WTC11 (cell line): ENCODE measurements around the gene PXT1. TPM values are rescaled to one million over a fixed set of nuclear protein-coding genes. Genes with fewer than 3 reads are reported as not detected.
A peak's percentile ranks its signal among the peaks of the same experiment; 100 is the strongest.

Source experiments
- AFF4 ChIP-seq: sonication (generic); formaldehyde crosslinking; IDR thresholded peaks from 2 replicates; pipeline ENCODE4 v1.8.1; 2023; ENCODE audit warnings: mild to moderate bottlenecking, missing genetic modification reagents, borderline replicate concordance
- ATF1 ChIP-seq: sonication (generic); formaldehyde crosslinking; IDR thresholded peaks from 2 replicates; pipeline ENCODE4 v1.8.1; 2023; ENCODE audit warnings: mild to moderate bottlenecking, moderate library complexity, missing genetic modification reagents
- ATF2 ChIP-seq: sonication (generic); formaldehyde crosslinking; IDR thresholded peaks from 2 replicates; pipeline ENCODE4 v1.8.1; 2022; ENCODE audit warnings: low read depth, missing genetic modification reagents, borderline replicate concordance
- CTCF ChIP-seq: fragments of 200-600 bp; IDR thresholded peaks from 2 replicates; pipeline ENCODE4 v1.8.0; 2022; ENCODE audit warnings: antibody characterized with exemption
- E2F1 ChIP-seq: sonication (generic); formaldehyde crosslinking; IDR thresholded peaks from 2 replicates; pipeline ENCODE4 v1.8.0; 2022; ENCODE audit warnings: mild to moderate bottlenecking, missing genetic modification reagents
- E2F5 ChIP-seq: sonication (generic); formaldehyde crosslinking; IDR thresholded peaks from 2 replicates; pipeline ENCODE4 v1.8.1; 2022; ENCODE audit warnings: mild to moderate bottlenecking, moderate library complexity, missing genetic modification reagents
- EMX1 ChIP-seq: fragments of 250-450 bp; sonication (Bioruptor Pico); IDR thresholded peaks from 2 replicates; pipeline ENCODE4 v1.8.0; 2021; ENCODE audit warnings: mild to moderate bottlenecking
- FOXP4 ChIP-seq: sonication (generic); formaldehyde crosslinking; IDR thresholded peaks from 2 replicates; pipeline ENCODE4 v1.8.0; 2022; ENCODE audit warnings: mild to moderate bottlenecking, missing genetic modification reagents
- GRHL2 ChIP-seq: fragments of 250-450 bp; sonication (Bioruptor Pico); IDR thresholded peaks from 2 replicates; pipeline ENCODE4 v1.8.0; 2022; ENCODE audit warnings: mild to moderate bottlenecking, moderate library complexity; ENCODE audit not compliant: insufficient replicate concordance, severe bottlenecking
- HMGA2 ChIP-seq: fragments of 250-450 bp; sonication (Bioruptor Pico); IDR thresholded peaks from 2 replicates; pipeline ENCODE4 v1.4.0; 2021; ENCODE audit warnings: mild to moderate bottlenecking, moderate library complexity
- JAZF1 ChIP-seq: fragments of 250-450 bp; sonication (Bioruptor Pico); IDR thresholded peaks from 2 replicates; pipeline ENCODE4 v1.9.0; 2021; ENCODE audit warnings: moderate library complexity, mild to moderate bottlenecking, inconsistent platforms
- NFATC4 ChIP-seq: fragments of 250-450 bp; sonication (Bioruptor Pico); IDR thresholded peaks from 2 replicates; pipeline ENCODE4 v1.9.0; 2021; ENCODE audit warnings: mild to moderate bottlenecking
- NFYB ChIP-seq: sonication (generic); formaldehyde crosslinking; conservative IDR thresholded peaks from 2 replicates; pipeline ENCODE4 v1.8.0; 2022; ENCODE audit warnings: low read depth, missing genetic modification reagents
- NR1H2 ChIP-seq: sonication (generic); formaldehyde crosslinking; IDR thresholded peaks from 2 replicates; pipeline ENCODE4 v1.9.0; 2021; ENCODE audit warnings: mild to moderate bottlenecking, moderate library complexity, missing genetic modification reagents
- NR3C1 ChIP-seq: sonication (generic); formaldehyde crosslinking; conservative IDR thresholded peaks from 2 replicates; pipeline ENCODE4 v1.8.1; 2023; ENCODE audit warnings: low read depth, mild to moderate bottlenecking, missing genetic modification reagents
- OVOL2 ChIP-seq: fragments of 250-450 bp; sonication (Bioruptor Pico); IDR thresholded peaks from 2 replicates; pipeline ENCODE4 v1.9.0; 2021; ENCODE audit warnings: mild to moderate bottlenecking, borderline replicate concordance
- RELA ChIP-seq: sonication (generic); formaldehyde crosslinking; IDR thresholded peaks from 2 replicates; pipeline ENCODE4 v1.8.1; 2022; ENCODE audit warnings: missing genetic modification reagents, mild to moderate bottlenecking, borderline replicate concordance
- TEAD4 ChIP-seq: sonication (generic); formaldehyde crosslinking; IDR thresholded peaks from 2 replicates; pipeline ENCODE4 v1.8.0; 2022; ENCODE audit warnings: mild to moderate bottlenecking, missing genetic modification reagents
- TP53 ChIP-seq: sonication (generic); formaldehyde crosslinking; IDR thresholded peaks from 2 replicates; pipeline ENCODE4 v1.8.1; 2023; ENCODE audit warnings: mild to moderate bottlenecking, missing genetic modification reagents
- USF1 ChIP-seq: sonication (generic); formaldehyde crosslinking; IDR thresholded peaks from 2 replicates; pipeline ENCODE4 v1.8.0; 2022; ENCODE audit warnings: mild to moderate bottlenecking, missing genetic modification reagents
- ZBTB43 ChIP-seq: sonication (generic); formaldehyde crosslinking; IDR thresholded peaks from 2 replicates; pipeline ENCODE4 v1.8.1; 2023; ENCODE audit warnings: mild to moderate bottlenecking, missing genetic modification reagents
- ZNF425 ChIP-seq: fragments of 250-450 bp; sonication (Bioruptor Pico); conservative IDR thresholded peaks from 2 replicates; pipeline ENCODE4 v1.9.0; 2021; ENCODE audit warnings: mild to moderate bottlenecking
- total RNA-seq: library from RNA; stranded (reverse); gene quantifications from 3 replicates; pipeline ENCODE4 v1.2.3, GENCODE V29; 2021

Gene PXT1
- total RNA-seq, 1 experiment from 2014 or later, result 0.15 TPM

- 0 out of 2 replicates have a peak, but pooled peaks have one; percentile 44 for TF ChIP-seq ZBTB43 (CRISPR knock-in tag)
- no peak for TF ChIP-seq TEAD4 (CRISPR knock-in tag)
- no peak; the same call in 1 of the 2 replicates for TF ChIP-seq FOXP4 (CRISPR knock-in tag)
- no peak for TF ChIP-seq HMGA2 (CRISPR knock-in tag)
- TF ChIP-seq GRHL2 (CRISPR knock-in tag), result no peak
- TF ChIP-seq OVOL2 (CRISPR knock-in tag), result no peak
- TF ChIP-seq RELA (CRISPR knock-in tag), result no peak
- TF ChIP-seq JAZF1 (CRISPR knock-in tag), result no peak
- TF ChIP-seq USF1 (CRISPR knock-in tag), result peak; percentile 99
- TF ChIP-seq TP53 (CRISPR knock-in tag), result no peak
- TF ChIP-seq NR1H2 (CRISPR knock-in tag), result no peak
- TF ChIP-seq ZNF425 (CRISPR knock-in tag), result no peak
- no peak for TF ChIP-seq EMX1
- 0 out of 2 replicates have a peak, but pooled peaks have one; percentile 70 for TF ChIP-seq E2F1
- peak; percentile 98 for TF ChIP-seq E2F5 (CRISPR knock-in tag)
- no peak for TF ChIP-seq ATF2 (CRISPR knock-in tag)
- no peak for TF ChIP-seq NFATC4 (CRISPR knock-in tag)
- 0 out of 2 replicates have a peak, but pooled peaks have one; percentile 14 for TF ChIP-seq ATF1 (CRISPR knock-in tag)
- no peak for TF ChIP-seq AFF4 (CRISPR knock-in tag)
- no peak for TF ChIP-seq NR3C1 (CRISPR knock-in tag)
- peak; percentile 72 for TF ChIP-seq NFYB (CRISPR knock-in tag)
- TF ChIP-seq CTCF, result no peak
Observed at GRCh38 chr6:36423101-36423824, 19.4 kb downstream of the PXT1 start (continued).
